NCI-H2107 treated with DMSO at 0.1 percent for 48 hours (cell line): ENCODE measurements around the gene PRDX5.

Experiments used
- DNase-seq: peaks from one replicate; lab custom pipeline; 2025; ENCODE audit not compliant: unreplicated experiment; lab: John Stamatoyannopoulos, UW

Gene PRDX5

DNA sequence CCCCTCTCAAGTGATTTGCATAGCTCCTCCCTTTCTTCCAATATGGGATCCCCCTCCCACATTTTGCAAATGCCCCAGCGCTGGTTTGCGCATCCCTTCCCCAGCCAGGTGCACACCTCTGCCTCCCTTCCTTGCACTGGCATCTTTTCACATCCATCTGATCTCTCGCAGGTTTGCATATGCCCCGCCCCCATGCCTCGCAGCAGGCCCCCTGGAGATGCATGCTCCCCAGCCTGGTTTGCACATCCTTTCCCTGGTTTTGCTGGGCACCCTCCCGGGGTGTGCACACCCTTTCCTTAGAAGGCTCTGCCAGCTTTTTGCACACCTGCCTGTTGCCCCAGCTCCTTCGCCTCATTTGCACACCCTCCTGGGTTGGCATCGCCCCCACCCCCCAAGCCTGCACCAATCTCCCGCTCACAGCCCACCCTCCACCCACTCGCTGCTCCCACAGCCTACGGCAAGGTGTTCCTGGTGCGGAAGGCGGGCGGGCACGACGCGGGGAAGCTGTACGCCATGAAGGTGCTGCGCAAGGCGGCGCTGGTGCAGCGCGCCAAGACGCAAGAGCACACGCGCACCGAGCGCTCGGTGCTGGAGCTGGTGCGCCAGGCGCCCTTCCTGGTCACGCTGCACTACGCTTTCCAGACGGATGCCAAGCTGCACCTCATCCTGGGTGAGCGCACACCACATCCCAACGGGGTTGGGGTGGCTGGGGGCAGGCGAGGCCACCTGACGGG, 42.0 kb downstream of the PRDX5 start:
- DNase-seq = no peak

- no peak for DNase-seq
Observed at GRCh38 chr11:64360448-64360921, 42.6 kb downstream of the PRDX5 start.

DNA sequence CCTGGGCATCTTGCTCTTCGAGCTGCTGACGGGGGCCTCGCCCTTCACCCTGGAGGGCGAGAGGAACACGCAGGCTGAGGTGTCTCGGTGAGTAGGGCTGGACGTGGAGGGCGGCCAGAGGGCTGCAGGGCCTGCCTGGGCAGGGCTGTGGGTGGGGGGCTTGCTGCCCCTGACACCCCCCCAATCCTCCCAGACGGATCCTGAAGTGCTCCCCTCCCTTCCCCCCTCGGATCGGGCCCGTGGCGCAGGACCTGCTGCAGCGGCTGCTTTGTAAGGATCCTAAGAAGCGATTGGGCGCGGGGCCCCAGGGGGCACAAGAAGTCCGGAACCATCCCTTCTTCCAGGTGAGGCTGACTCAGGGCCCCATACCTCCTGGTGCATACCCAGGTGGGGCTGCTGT, 43.7 kb downstream of the PRDX5 start:
- DNase-seq = no peak

DNA sequence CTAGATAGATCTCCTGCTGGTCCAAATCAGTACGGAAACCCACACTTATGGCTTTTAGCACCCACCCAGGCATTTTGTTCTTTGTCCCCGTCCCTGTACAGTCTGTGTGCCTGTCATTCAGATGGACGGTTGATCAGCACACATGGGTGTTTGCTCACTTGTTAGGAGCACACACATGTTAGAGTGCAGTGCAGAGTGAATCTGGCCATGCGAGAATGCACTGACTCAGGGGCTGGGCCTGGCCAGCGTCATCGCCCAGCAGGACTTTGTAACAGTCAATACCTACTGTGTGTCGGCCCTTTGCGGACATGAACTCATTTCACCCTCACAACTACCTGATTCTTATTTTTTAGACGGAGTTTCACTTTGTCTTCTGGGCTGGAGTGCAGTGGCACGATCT, 44.4 kb downstream of the PRDX5 start:
- DNase-seq = no peak

DNA sequence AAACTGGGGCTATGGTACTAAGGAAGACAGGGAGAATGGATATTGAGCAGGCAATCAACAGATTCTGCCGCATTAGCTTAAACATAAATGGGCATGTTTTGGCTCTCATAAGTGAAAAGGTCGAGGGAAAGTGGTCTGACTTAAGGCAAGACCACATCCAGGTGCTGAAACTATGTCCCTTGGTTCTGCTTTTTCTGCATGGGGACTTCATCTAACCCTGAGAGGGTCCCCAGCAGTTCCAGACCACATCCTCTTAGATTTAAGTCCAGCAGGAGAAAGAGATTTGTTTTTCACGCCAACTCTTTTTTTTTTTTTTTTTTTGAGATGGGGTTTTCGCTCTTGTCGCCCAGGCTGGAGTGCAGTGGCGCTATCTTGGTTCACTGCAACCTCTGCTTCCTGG, 46.5 kb downstream of the PRDX5 start:
- DNase-seq = no peak

GRCh38 chr11:64364911-64365310, 47.0 kb downstream of the PRDX5 start:
- no peak for DNase-seq

DNA sequence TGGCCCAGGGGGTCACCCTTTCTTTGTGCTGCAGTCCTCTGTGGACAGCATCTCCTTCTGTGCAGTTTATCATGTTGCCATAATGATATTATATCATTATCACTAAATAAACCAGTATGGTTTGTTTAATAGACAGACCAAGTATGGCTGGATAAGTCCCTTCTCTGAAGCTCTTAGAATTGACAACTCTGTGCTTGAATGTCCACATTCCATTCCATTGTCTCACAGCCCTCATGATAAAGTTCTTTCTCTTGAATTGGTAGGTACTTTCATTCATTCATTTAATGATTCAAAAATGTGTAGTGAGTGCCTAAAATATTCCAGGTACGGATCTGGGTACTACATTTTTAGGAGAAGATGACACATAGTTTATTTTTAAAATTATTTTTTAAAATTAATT, 48.8 kb downstream of the PRDX5 start:
- DNase-seq = no peak

GRCh38 chr11:64367931-64368672, 50.2 kb downstream of the PRDX5 start:
- no peak for DNase-seq

- no peak for DNase-seq
Observed at GRCh38 chr11:64368673-64369074, 50.8 kb downstream of the PRDX5 start.

DNA sequence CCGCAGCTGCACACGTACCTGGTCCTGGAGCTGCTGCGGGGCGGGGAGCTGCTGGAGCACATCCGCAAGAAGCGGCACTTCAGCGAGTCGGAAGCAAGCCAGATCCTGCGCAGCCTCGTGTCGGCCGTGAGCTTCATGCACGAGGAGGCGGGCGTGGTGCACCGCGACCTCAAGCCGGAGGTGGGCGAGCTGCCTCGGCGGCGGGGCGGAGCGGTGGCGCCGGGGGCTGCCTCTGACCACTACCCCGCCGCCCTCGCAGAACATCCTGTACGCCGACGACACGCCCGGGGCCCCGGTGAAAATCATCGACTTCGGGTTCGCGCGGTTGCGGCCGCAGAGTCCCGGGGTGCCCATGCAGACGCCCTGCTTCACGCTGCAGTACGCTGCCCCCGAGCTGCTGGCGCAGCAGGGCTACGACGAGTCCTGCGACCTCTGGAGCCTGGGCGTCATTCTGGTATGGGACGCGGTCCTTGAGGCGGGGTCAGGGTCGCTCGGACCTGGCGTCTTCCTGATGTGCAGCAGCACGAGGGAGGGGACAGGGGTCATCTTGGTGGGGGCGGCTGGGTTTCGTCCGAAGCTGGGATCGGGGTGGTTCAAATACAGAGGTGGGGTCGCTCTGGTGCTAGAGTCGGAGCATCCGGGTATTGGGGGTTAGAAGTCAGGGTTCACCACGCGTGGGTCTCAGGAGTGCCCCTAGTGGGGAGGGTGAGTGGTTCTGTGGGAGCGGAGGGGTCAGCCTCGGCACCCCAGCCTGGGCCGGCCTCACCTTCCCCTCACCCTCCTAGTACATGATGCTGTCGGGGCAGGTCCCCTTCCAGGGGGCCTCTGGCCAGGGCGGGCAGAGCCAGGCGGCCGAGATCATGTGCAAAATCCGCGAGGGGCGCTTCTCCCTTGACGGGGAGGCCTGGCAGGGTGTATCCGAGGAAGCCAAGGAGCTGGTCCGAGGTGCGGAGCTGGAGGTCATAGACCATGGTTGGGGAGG, 51.8 kb downstream of the PRDX5 start:
- DNase-seq = no peak

DNA sequence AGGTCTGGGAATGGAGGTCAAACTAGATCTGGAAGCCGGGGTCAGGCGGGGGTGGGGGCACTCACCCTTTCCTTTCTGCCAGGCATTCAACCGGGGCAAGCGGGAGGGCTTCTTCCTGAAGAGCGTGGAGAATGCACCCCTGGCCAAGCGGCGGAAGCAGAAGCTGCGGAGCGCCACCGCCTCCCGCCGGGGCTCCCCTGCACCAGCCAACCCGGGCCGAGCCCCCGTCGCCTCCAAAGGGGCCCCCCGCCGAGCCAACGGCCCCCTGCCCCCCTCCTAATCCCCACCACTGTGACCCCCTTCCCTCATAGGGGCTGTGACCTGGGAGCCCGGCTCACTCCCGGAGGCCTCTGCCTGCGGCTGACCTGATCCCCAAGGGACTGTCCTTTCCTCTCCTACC, 53.3 kb downstream of the PRDX5 start:
- no peak for DNase-seq
